ENCODE results near the gene ZNF33B. TPM values are rescaled to one million over a fixed set of nuclear protein-coding genes. Genes with fewer than 3 reads are reported as not detected.
"Not testable (repeated sequence)": the region's sequence is repeated elsewhere in the genome, so short reads cannot be mapped to it uniquely, and the experiment has no call there.

ZNF33B gene
- 37.5 TPM for total RNA-seq (ENCODE audit: unreplicated experiment)
- long read RNA-seq, full-length matches to known transcripts: 1 of 7 reads
- long read RNA-seq, partial matches to known transcripts: 0 of 7 reads
- long read RNA-seq, other reads (novel, unspliced or antisense): 6 of 7 reads

GRCh38 chr10:42638055-42638820 lies at the start of gene ZNF33B:
Gene ZNF33B (minus strand): TSS chr10:42638570. CDS start chr10:42636928, 1,642 bp downstream.
- Mint-ChIP-seq H3K9me3 (ENCODE audit: unreplicated experiment) (peaks cover 10% of the 10 kb centered on the region), H3K4me1 (ENCODE audit: low read depth, unreplicated experiment) (peaks cover 11% of the 10 kb centered on the region), H3K36me3 (ENCODE audit: unreplicated experiment) (no peaks in the 10 kb centered on the region), H3K27me3 (ENCODE audit: unreplicated experiment) (peaks cover 13% of the 10 kb centered on the region), H3K4me3 (ENCODE audit: unreplicated experiment) (peak within 1 kb of the TSS; percentile 93), H3K27ac (ENCODE audit: unreplicated experiment) (peak within 1 kb of the TSS; percentile 93)
- peak; percentile 95 for DNase-seq
- TF ChIP-seq, protein P1, sequence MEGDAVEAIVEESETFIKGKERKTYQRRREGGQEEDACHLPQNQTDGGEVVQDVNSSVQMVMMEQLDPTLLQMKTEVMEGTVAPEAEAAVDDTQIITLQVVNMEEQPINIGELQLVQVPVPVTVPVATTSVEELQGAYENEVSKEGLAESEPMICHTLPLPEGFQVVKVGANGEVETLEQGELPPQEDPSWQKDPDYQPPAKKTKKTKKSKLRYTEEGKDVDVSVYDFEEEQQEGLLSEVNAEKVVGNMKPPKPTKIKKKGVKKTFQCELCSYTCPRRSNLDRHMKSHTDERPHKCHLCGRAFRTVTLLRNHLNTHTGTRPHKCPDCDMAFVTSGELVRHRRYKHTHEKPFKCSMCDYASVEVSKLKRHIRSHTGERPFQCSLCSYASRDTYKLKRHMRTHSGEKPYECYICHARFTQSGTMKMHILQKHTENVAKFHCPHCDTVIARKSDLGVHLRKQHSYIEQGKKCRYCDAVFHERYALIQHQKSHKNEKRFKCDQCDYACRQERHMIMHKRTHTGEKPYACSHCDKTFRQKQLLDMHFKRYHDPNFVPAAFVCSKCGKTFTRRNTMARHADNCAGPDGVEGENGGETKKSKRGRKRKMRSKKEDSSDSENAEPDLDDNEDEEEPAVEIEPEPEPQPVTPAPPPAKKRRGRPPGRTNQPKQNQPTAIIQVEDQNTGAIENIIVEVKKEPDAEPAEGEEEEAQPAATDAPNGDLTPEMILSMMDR (IDR thresholded peaks at IDR 0.05; ENCODE audit: partially characterized antibody, unreplicated experiment): no peak

DNA sequence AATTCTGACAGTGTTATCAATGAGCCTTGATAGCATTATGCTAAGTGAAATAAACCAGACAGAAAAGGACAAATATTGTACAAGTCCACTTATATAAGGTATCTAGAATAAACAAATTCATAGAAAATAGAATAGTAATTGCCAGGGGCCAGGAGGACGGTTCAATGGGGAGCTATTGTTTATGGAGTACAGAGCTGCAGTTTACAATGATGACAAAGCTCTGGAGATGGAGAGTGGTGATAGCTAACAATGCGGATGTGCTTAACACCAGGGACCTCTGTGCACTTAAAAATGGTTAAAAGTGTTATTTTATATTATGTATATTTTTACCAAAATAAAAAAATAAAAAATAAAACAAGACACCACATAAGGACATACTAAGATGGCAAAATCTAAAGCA lies 46.1 kb upstream of the ZNF33B start:
- Mint-ChIP-seq H3K27me3 (ENCODE audit: unreplicated experiment) (no peaks in the 10 kb centered on the region), H3K9me3 (ENCODE audit: unreplicated experiment) (peaks cover 2% of the 10 kb centered on the region), H3K4me1 (ENCODE audit: low read depth, unreplicated experiment) (no peaks in the 10 kb centered on the region), H3K4me3 (ENCODE audit: unreplicated experiment) (no peak overlapping the region), H3K27ac (ENCODE audit: unreplicated experiment) (no peak overlapping the region), H3K36me3 (ENCODE audit: unreplicated experiment) (no peaks in the 10 kb centered on the region)
- DNase-seq: no peak
- TF ChIP-seq, protein P1 (IDR thresholded peaks at IDR 0.05; ENCODE audit: partially characterized antibody, unreplicated experiment): no peak

- H3K4me1 Mint-ChIP-seq (ENCODE audit: low read depth, unreplicated experiment): no peaks in the 10 kb centered on the region
- H3K27me3 Mint-ChIP-seq (ENCODE audit: unreplicated experiment): no peaks in the 10 kb centered on the region
- H3K36me3 Mint-ChIP-seq (ENCODE audit: unreplicated experiment): no peaks in the 10 kb centered on the region
- no peak overlapping the region for H3K4me3 Mint-ChIP-seq (ENCODE audit: unreplicated experiment)
- H3K9me3 Mint-ChIP-seq (ENCODE audit: unreplicated experiment): peaks cover 2% of the 10 kb centered on the region
- DNase-seq: no peak
- TF ChIP-seq, protein P1 (IDR thresholded peaks at IDR 0.05; ENCODE audit: partially characterized antibody, unreplicated experiment): no peak
- H3K27ac Mint-ChIP-seq (ENCODE audit: unreplicated experiment): no peak overlapping the region
These were observed 41.9 kb upstream of the ZNF33B start for GRCh38 chr10:42680267-42680666.

GRCh38 chr10:42665181-42665979 lies 27.0 kb upstream of the ZNF33B start:
- not testable (repeated sequence) for H3K36me3 Mint-ChIP-seq (ENCODE audit: unreplicated experiment); H3K4me3 Mint-ChIP-seq (ENCODE audit: unreplicated experiment); H3K27me3 Mint-ChIP-seq (ENCODE audit: unreplicated experiment); H3K4me1 Mint-ChIP-seq (ENCODE audit: low read depth, unreplicated experiment); DNase-seq; H3K9me3 Mint-ChIP-seq (ENCODE audit: unreplicated experiment); H3K27ac Mint-ChIP-seq (ENCODE audit: unreplicated experiment)

GRCh38 chr10:42654419-42654818 lies 16.0 kb upstream of the ZNF33B start:
- Mint-ChIP-seq H3K36me3 (ENCODE audit: unreplicated experiment) (no peaks in the 10 kb centered on the region), H3K9me3 (ENCODE audit: unreplicated experiment) (no peaks in the 10 kb centered on the region), H3K27ac (ENCODE audit: unreplicated experiment) (no peak overlapping the region), H3K4me3 (ENCODE audit: unreplicated experiment) (no peak overlapping the region), H3K27me3 (ENCODE audit: unreplicated experiment) (no peaks in the 10 kb centered on the region), H3K4me1 (ENCODE audit: low read depth, unreplicated experiment) (no peaks in the 10 kb centered on the region)
- TF ChIP-seq, protein P1 (IDR thresholded peaks at IDR 0.05; ENCODE audit: partially characterized antibody, unreplicated experiment): no peak
- DNase-seq: no peak
